Gastrocnemius medialis (tissue), 4 donors: Measurements from ENCODE around the gene RALGAPB. TPM values are rescaled to one million over a fixed set of nuclear protein-coding genes. Genes with fewer than 3 reads are reported as not detected.

ENCODE experiments used
- ATAC-seq, 2 donors: fragments of 150-250 bp; one replicate each; pipeline ENCODE4 v1.9.1; 2016
- DNase-seq, 2 donors: peaks; one replicate each; pipeline ENCODE4 v3.0.0-alpha.2; 2019
- H3K27ac ChIP-seq, 4 donors: fragments of 200-600 bp; sonication (generic); 1 replicate in 1 of 4; 2 replicates in 3 of 4; pipeline ENCODE4 v1.5.1; 2016 to 2018; ENCODE audit warnings: mild to moderate bottlenecking in 2 of 4, moderate library complexity in 1 of 4
- H3K27me3 ChIP-seq, 3 donors: fragments of 200-600 bp; sonication (generic) in 2 of 3; 1 replicate in 1 of 3; 2 replicates in 2 of 3; pipeline versions ENCODE4 v1.5.1 to v1.6.0; 2016 to 2019; ENCODE audit warnings: mild to moderate bottlenecking in 1 of 3, moderate library complexity in 1 of 3
- H3K36me3 ChIP-seq, 2 donors: fragments of 200-600 bp; sonication (generic) in 1 of 2; one replicate each; pipeline ENCODE4 v1.5.1; 2017 to 2018
- H3K4me1 ChIP-seq, 2 donors: fragments of 200-600 bp; sonication (generic) in 1 of 2; one replicate each; pipeline ENCODE4 v1.5.1; 2016 to 2017; ENCODE audit warnings: mild to moderate bottlenecking in 2 of 2
- H3K4me3 ChIP-seq, 4 donors: fragments of 200-600 bp; sonication (generic) in 3 of 4; 1 replicate in 1 of 4; 2 replicates in 3 of 4; pipeline ENCODE4 v1.5.1; 2016 to 2019; ENCODE audit warnings: mild to moderate bottlenecking in 2 of 4
- H3K9me3 ChIP-seq, 3 donors: fragments of 200-600 bp; sonication (generic) in 2 of 3; 1 replicate in 1 of 3; 2 replicates in 2 of 3; pipeline ENCODE4 v1.5.1; 2016 to 2019
- CTCF ChIP-seq, 5 experiments: fragments of 450-650 bp in 3 of 5; fragments of 200-600 bp in 2 of 5; sonication (generic) in 2 of 5; IDR thresholded peaks in 4 of 5; conservative IDR thresholded peaks in 1 of 5; 1 replicate in 4 of 5; 2 replicates in 1 of 5; pipeline ENCODE4 v1.5.1; 2016 to 2019; ENCODE audit warnings: antibody characterized with exemption in 5 of 5, mild to moderate bottlenecking in 3 of 5, moderate library complexity in 3 of 5
- POLR2A ChIP-seq, 2 donors: fragments of 450-650 bp; IDR thresholded peaks; one replicate each; pipeline ENCODE4 v1.6.1; 2017; ENCODE audit warnings: antibody characterized with exemption in 2 of 2, mild to moderate bottlenecking in 2 of 2, moderate library complexity in 2 of 2
- in situ Hi-C, 4 donors: fragments of 200-750 bp; cut with MboI; loops; one replicate each; pipeline versions ENCODE4 v1.15.0 to v1.8.0; 2017; ENCODE audit warnings: low sequenced_read_pairs in 4 of 4
- intact Hi-C: fragments of 100-400 bp; cut with DNase I; formaldehyde crosslinking; loops from one replicate; pipeline ENCODE4 v1.15.1; 2023; ENCODE audit warnings: low total_unique reads
- total RNA-seq, 4 donors: library from RNA; depleted of rRNA; stranded (reverse); fragments of >200 nt; gene quantifications; one replicate each; pipeline versions ENCODE4 v1.1.0 to v1.2.3, GENCODE V29; 2016

The RALGAPB gene
- total RNA-seq, 4 donors from 2014 or later: 23.2 to 28.8 (median 26.0) TPM

GRCh38 chr20:38477747-38478146 lies 5.1 kb downstream of the RALGAPB start:
- TF ChIP-seq CTCF (IDR thresholded peaks at IDR 0.05 in 4 of 5, conservative IDR thresholded peaks at IDR 0.05 in 1 of 5) (no peak), POLR2A (IDR thresholded peaks at IDR 0.05) (no peak)
- Histone ChIP-seq H3K36me3 (no peaks in the 10 kb centered on the region), H3K4me3 (no peak overlapping the region), H3K27ac (no peak overlapping the region), H3K4me1 (peaks cover 20 to 26% of the 10 kb centered on the region in 2 donors), H3K9me3 (no peaks in the 10 kb centered on the region), H3K27me3 (no peaks in the 10 kb centered on the region)
- in situ Hi-C loops: no loop called here
- no peak for DNase-seq
- intact Hi-C loops: no loop called here
- no peak for ATAC-seq

DNA sequence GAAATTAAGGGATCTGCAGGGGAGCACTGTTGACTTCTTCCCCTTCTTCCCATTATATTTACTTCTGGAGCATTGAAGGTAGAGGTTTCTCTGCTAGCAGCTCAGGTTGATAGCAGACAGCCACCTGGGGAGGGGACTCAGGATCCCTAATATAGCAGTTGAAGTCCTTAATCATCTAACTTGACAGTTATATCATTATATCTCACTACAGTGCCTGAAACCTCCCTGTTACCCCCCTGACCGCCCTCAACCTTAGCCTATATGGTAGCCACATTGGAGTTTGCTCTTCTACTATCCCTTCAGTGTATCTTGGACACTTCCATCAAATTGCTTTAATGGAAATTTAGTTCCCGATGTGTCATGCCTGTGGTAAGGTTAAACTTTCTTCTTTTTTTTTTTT lies 7.0 kb downstream of the RALGAPB start:
- in situ Hi-C loops: no loop called here
- intact Hi-C loops: no loop called here
- H3K4me1 ChIP-seq: peaks cover 7 to 15% of the 10 kb centered on the region in 2 donors
- no peak for DNase-seq
- H3K4me3 ChIP-seq: no peak overlapping the region
- no peaks in the 10 kb centered on the region for H3K9me3 ChIP-seq
- H3K36me3 ChIP-seq: no peaks in the 10 kb centered on the region
- TF ChIP-seq CTCF (IDR thresholded peaks at IDR 0.05 in 4 of 5, conservative IDR thresholded peaks at IDR 0.05 in 1 of 5) (no peak), POLR2A (IDR thresholded peaks at IDR 0.05) (no peak)
- ATAC-seq: no peak
- H3K27me3 ChIP-seq: no peaks in the 10 kb centered on the region
- H3K27ac ChIP-seq: no peak overlapping the region

DNA sequence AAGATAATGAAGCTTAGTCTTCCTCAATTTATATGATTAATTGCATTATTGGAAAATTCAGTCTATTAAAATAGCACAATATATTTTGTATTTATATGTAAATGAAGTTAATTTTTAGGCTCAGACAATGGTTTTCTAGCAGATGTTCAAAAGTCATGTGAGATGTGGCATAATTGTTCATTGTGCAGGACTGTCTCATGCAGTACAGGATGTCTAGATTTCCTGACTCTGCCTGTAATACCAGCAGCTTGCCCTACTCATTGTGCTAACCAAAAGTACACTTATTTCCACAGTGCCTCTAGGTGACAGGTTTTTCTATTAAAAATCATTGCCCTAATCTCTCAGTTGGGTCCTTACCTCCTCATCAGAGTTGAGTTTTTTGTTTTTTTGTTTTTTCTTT lies 12.4 kb downstream of the RALGAPB start:
- intact Hi-C loops (no loop called here), in situ Hi-C loops (no loop called here)
- H3K4me1 ChIP-seq: peaks cover 9 to 15% of the 10 kb centered on the region in 2 donors
- no peak for DNase-seq
- no peak for TF ChIP-seq POLR2A (IDR thresholded peaks at IDR 0.05)
- TF ChIP-seq CTCF (IDR thresholded peaks at IDR 0.05 in 4 of 5, conservative IDR thresholded peaks at IDR 0.05 in 1 of 5): no peak
- no peaks in the 10 kb centered on the region for H3K9me3 ChIP-seq
- peaks cover 0 to 13% of the 10 kb centered on the region in 2 donors for H3K36me3 ChIP-seq
- H3K4me3 ChIP-seq: no peak overlapping the region
- H3K27me3 ChIP-seq: no peaks in the 10 kb centered on the region
- H3K27ac ChIP-seq: no peak overlapping the region
- ATAC-seq: no peak

GRCh38 chr20:38489181-38489580 lies 16.5 kb downstream of the RALGAPB start:
- no peak for TF ChIP-seq POLR2A (IDR thresholded peaks at IDR 0.05)
- no peak for TF ChIP-seq CTCF (IDR thresholded peaks at IDR 0.05 in 4 of 5, conservative IDR thresholded peaks at IDR 0.05 in 1 of 5)
- H3K27me3 ChIP-seq: no peaks in the 10 kb centered on the region
- H3K27ac ChIP-seq: peak overlapping the region; percentile 8 to 45 (median 10)
- DNase-seq (no peak), ATAC-seq (no peak)
- H3K4me1 ChIP-seq: peaks cover 19 to 24% of the 10 kb centered on the region in 2 donors
- no peaks in the 10 kb centered on the region for H3K9me3 ChIP-seq
- peaks cover 0 to 34% of the 10 kb centered on the region in 2 donors for H3K36me3 ChIP-seq
- in situ Hi-C loops (no loop called here), intact Hi-C loops (no loop called here)
- no peak overlapping the region for H3K4me3 ChIP-seq
